CD4-positive, alpha-beta T cell treated with Interleukin-6 for 4 hours (primary cell): Measurements from ENCODE around the gene SDK2.

Experiments
- DNase-seq: peaks from one replicate; pipeline ENCODE4 v3.0.0-alpha.2; 2020; ENCODE audit warnings: mixed read lengths

SDK2 gene

DNA sequence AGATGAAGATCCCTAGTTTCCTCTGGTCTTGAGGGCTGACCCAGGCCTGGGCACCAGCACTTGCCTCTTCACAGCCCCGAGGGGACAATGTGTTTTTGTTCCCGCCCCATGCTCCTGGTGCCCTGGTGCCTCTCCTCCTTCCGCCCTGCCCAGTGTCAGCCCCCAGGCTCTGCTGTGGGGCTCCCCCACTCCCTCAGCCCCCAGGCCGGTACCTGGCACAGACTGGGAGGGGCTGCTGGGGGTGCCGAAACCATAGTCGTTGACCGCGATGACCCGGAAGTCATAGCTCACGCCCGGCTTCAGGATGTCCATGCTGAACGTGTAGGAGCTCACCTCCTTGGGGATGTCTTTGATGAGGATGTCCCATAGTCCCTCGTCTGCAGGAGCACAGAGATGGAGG lies 292.0 kb downstream of the SDK2 start:
- DNase-seq: no peak

- DNase-seq: no peak
These were observed 292.5 kb downstream of the SDK2 start for GRCh38 chr17:73351764-73352163.

- DNase-seq: no peak
These were observed 293.4 kb downstream of the SDK2 start for GRCh38 chr17:73350864-73351263.

- no peak for DNase-seq
These were observed 294.6 kb downstream of the SDK2 start for GRCh38 chr17:73349647-73350046.

GRCh38 chr17:73349138-73349537 lies 295.1 kb downstream of the SDK2 start:
- no peak for DNase-seq

GRCh38 chr17:73348829-73349095 lies 295.5 kb downstream of the SDK2 start:
- no peak for DNase-seq

DNA sequence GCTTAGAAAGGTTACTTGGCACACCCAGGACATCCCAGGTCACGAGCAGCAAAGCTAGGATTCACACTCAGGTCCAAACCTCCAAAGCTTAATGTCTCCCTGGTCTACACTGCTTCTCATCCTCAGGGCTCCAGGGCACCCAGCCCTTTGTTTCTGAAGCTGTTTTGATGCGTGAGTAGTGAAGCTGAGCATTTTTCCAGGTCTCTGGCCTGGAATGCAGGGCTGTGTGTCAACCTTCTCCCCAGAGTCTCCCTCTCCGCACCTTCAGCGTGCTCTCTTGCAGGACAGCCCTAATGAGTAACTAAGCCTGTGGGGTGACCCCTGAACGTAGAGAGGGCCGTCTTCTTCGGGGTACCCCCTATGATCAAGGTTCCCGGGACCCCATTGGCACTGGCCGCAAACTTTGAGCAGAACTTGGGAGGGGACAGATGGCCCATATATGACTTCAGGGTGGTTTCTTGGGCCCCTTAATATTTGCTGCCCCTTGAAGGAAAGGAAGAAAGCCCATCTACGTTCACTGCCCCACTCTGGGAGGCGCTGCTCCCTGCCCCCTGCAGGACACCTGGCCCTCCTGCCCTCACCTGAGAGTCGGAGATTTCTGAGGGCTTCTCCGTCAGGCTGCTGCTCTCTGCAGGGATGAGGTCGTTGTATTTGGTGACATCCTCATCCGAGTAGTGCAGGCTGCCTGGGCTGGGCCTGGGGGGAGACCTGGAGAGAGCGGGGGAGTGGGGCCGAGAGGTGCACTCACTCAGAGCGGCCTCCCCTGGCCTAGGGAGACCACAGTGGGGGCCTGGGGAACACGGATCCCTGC lies 296.0 kb downstream of the SDK2 start:
- DNase-seq: no peak

DNA sequence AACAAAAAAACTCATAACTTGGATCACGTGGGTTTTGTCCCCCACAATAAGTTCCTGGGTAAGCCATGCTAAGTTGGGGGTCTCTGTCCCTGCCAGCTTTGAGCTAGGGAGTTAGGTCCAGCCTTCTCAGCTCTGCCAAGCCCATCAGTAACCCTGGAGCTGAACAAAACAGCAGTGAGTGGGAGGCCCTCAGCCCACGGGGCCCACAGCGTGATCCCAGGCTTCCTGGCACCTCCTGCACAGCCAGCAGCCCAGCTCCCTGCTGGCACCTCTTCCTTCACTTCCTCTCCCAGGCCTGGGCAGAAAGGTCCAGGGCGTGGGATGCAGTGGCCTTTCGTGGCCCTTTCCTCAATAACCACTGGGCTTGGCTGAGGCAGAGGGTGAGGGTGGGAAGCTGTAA lies 296.9 kb downstream of the SDK2 start:
- no peak for DNase-seq

- no peak for DNase-seq
These were observed 297.6 kb downstream of the SDK2 start for GRCh38 chr17:73346501-73347162.

GRCh38 chr17:73343739-73344454 lies 300.3 kb downstream of the SDK2 start:
- no peak for DNase-seq

GRCh38 chr17:73343168-73343634 lies 301.0 kb downstream of the SDK2 start:
- no peak for DNase-seq

GRCh38 chr17:73342541-73343167 lies 301.6 kb downstream of the SDK2 start:
- no peak for DNase-seq

- no peak for DNase-seq
These were observed 302.2 kb downstream of the SDK2 start for GRCh38 chr17:73342050-73342522.

DNA sequence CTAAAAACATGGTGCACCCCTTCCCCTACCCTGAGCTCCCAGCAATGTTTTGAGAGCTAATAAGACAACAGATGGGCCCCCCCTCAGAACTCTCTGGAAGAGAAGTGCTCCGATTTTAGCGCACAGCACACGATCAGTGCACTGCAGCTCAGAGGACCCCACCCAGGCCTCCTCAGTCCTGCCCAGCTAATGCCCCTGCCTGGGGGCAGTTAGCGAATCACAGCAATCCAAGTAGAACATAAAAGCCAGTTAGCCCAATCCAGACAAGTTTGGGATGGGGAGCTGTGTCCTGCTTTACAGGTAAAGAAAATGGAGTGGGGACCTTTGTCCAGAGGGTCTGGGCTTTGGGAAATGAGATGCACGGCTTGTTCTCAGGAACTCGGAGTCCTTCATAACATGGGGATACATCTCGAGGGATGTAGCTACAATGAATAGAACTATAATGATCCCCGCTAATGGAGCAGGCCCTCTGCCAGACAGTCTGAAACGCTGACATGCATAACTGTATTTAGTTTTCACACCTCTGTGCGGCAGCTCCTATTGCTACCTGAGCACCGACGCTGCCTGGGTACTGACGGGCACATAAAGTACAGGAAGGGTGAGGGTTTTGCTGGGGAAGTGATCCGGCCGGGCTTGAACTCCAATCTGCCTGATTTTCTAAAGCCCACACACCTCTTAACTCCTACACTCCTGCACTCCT lies 302.7 kb downstream of the SDK2 start:
- no peak for DNase-seq

GRCh38 chr17:73340093-73340596 lies 304.1 kb downstream of the SDK2 start:
- DNase-seq: no peak

- DNase-seq: no peak
These were observed 305.6 kb downstream of the SDK2 start for GRCh38 chr17:73338566-73339197.

- DNase-seq: no peak
These were observed 306.2 kb downstream of the SDK2 start for GRCh38 chr17:73338050-73338521.

GRCh38 chr17:73337330-73337710 lies 306.9 kb downstream of the SDK2 start:
- DNase-seq: no peak

DNA sequence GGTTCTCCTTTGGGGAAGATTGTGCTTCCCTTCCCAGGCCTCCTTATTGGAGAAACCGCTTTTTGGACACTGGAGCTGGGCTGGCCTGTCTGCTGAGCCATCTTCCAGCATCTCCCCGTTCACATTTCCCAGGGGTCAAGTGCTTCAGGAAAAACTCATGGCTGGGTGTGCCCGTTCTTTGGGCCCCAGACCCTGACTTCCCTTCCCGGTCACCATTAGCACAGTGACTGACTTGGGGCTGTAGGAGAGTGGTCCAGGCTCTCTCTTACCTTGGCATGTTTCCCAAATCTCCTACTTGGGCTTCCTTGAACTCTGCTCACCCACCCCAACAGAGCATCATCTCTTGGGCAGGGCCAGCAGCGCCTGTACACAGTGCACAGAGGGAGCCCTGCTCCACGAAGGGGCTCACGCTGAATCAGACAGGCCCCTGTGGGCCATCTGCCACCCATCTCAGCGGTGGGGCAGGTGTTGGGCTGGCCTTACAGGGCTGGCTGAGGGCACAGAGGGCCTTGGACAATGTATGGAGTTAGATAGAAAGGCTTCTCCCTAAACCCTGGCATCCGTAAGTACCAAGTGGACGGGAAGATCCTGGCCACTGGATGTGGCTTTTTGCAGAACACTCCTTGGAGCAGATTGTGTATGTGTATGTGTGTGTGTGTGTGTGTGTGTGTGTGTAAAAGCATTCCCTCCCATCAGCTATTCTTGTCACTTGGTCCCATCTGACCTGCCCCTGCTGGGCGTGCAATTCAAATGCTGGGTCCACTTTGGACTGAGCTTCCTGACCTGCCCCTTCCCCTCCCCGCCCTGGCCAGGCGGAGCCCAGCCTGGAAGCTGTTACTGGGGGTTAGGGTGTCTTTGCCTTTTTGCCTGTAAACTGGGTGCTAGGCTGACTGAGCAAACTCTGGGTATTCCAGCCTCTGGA lies 307.6 kb downstream of the SDK2 start:
- DNase-seq: no peak

DNA sequence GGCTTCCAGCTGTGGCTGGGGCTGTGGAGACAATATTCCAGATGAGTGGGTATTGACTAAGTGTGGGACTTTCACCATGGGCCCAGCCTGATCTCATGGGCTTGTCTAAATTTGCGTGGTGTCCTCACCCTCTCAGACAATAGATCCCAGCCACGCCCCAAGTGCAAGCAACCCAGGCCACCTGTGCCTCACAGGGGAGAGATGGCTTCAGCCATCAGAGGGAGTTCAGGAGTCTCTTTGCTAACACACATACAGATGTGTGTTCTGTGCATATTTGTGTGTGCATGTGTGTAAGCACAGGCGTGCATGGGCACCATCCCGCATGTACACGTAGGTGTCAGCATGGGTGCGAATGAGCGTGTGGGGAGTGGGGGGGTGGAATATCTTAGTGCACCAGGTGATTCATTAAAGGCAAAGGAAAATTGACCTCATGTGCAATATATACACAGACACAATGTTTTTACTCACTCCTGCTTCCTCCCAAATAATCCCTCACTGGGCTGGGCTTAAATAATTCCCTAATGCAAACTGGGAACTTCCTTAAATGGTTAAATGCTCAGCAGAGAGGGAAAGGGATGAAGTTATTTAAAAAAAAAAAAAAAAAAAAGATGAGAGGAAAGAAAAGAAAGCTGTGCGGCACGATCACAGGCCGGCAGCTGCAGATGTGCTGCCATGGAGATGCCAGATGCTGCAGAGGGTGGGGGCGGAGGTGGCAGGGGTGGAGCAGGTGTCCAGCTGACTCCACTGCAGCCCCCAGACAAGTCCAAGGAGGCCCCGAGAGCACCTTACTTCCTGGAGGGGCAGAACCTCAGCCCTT lies 308.4 kb downstream of the SDK2 start:
- DNase-seq: no peak
